Parathyroid adenoma (tissue), 2 donors: ENCODE measurements around the gene CAP1.
"Not testable (repeated sequence)": the region's sequence is repeated elsewhere in the genome, so short reads cannot be mapped to it uniquely, and the experiment has no call there.

Source experiments
- H2AFZ ChIP-seq: fragments of 300-600 bp; sonication (generic); one replicate; pipeline ENCODE4 v1.7.0; 2017; ENCODE audit warnings: antibody characterized with exemption, mild to moderate bottlenecking
- H3K27ac ChIP-seq: fragments of 300-600 bp; sonication (generic); one replicate; pipeline ENCODE4 v1.7.0; 2017
- H3K27me3 ChIP-seq: fragments of 300-600 bp; sonication (generic); one replicate; pipeline ENCODE4 v1.7.0; 2017; ENCODE audit warnings: low read length; ENCODE audit not compliant: control insufficient read depth, insufficient read depth
- H3K36me3 ChIP-seq: fragments of 300-600 bp; sonication (generic); one replicate; pipeline ENCODE4 v1.7.0; 2017; ENCODE audit warnings: low read length; ENCODE audit not compliant: control insufficient read depth, insufficient read depth
- H3K4me1 ChIP-seq: fragments of 300-600 bp; sonication (generic); one replicate; pipeline ENCODE4 v1.7.0; 2017; ENCODE audit warnings: control low read depth
- H3K4me2 ChIP-seq: fragments of 300-600 bp; sonication (generic); one replicate; pipeline ENCODE4 v1.7.0; 2017; ENCODE audit warnings: low read length
- H3K4me3 ChIP-seq: fragments of 300-600 bp; sonication (generic); one replicate; pipeline ENCODE4 v1.7.0; 2017; ENCODE audit warnings: low read depth, low read length
- H3K79me2 ChIP-seq: fragments of 300-600 bp; sonication (generic); one replicate; pipeline ENCODE4 v1.7.0; 2017; ENCODE audit warnings: control low read depth
- H3K9ac ChIP-seq: fragments of 300-600 bp; sonication (generic); one replicate; pipeline ENCODE4 v1.7.0; 2017; ENCODE audit warnings: mild to moderate bottlenecking
- H3K9me3 ChIP-seq: fragments of 300-600 bp; sonication (generic); one replicate; pipeline ENCODE4 v1.7.0; 2017; ENCODE audit warnings: low read length; ENCODE audit not compliant: control insufficient read depth
- CTCF ChIP-seq: fragments of 300-600 bp; sonication (generic); IDR thresholded peaks from one replicate; pipeline ENCODE4 v1.7.0; 2017; ENCODE audit warnings: antibody characterized with exemption, mild to moderate bottlenecking
- donor health status: primary hyperparathyroidism.

Gene CAP1

GRCh38 chr1:40030528-40031135 lies 9.9 kb upstream of the CAP1 start:
- H3K4me1 ChIP-seq: no peaks in the 10 kb centered on the region
- no peak overlapping the region for H3K9ac ChIP-seq
- H3K27ac ChIP-seq: no peak overlapping the region
- TF ChIP-seq CTCF: no peak
- H3K4me3 ChIP-seq: no peak overlapping the region
- H2AFZ ChIP-seq: no peak overlapping the region
- H3K79me2 ChIP-seq: no peaks in the 10 kb centered on the region
- H3K4me2 ChIP-seq: no peak overlapping the region
- no peaks in the 10 kb centered on the region for H3K36me3 ChIP-seq
- H3K9me3 ChIP-seq: no peaks in the 10 kb centered on the region
- no peaks in the 10 kb centered on the region for H3K27me3 ChIP-seq

DNA sequence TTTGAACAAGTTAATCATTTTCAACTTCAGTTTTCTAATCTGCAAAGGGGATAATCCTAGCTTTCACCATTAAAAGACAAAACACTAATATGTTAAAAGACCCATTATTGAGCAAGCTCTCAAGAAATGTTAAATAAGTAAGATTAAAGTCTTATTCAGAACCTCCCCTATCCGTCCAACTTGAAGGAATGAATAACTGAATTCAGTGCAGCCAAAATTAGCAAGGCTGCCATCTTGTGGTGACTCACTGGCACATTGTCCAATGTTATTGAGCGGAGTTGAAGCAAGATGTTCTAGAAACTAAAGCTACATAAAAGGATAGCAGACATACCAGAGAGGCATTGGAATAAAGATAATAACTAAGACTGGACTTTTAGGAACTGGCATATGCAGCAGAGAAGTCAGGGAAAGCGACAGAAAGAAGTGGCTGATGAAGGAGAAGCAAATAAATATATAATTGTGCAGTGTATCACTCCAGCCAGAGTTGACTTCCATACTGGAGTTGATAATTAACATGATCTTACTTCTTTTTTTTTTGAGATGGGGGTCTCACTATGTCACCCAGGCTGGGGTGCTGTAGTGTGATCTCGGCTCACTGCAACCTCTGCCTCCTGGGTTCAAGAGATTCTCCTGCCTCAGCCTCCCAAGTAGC lies 8.2 kb upstream of the CAP1 start:
- H3K79me2 ChIP-seq: no peaks in the 10 kb centered on the region
- H3K27me3 ChIP-seq: no peaks in the 10 kb centered on the region
- no peak overlapping the region for H3K27ac ChIP-seq
- peak; percentile 51 for TF ChIP-seq CTCF
- no peaks in the 10 kb centered on the region for H3K36me3 ChIP-seq
- no peak overlapping the region for H3K9ac ChIP-seq
- H3K4me3 ChIP-seq: no peak overlapping the region
- H3K9me3 ChIP-seq: no peaks in the 10 kb centered on the region
- H3K4me1 ChIP-seq: peaks cover 11% of the 10 kb centered on the region
- no peak overlapping the region for H3K4me2 ChIP-seq
- H2AFZ ChIP-seq: no peak overlapping the region

GRCh38 chr1:40034869-40035268 lies 5.7 kb upstream of the CAP1 start:
- H3K9ac ChIP-seq: no peak overlapping the region
- peak overlapping the region; percentile 56 for H2AFZ ChIP-seq
- peaks cover 15% of the 10 kb centered on the region for H3K4me1 ChIP-seq

GRCh38 chr1:40036574-40036973 lies 4.0 kb upstream of the CAP1 start:
- no peak for TF ChIP-seq CTCF
- Histone ChIP-seq H2AFZ (peak overlapping the region; percentile 50), H3K27ac (peak overlapping the region; percentile 83), H3K9ac (no peak overlapping the region), H3K27me3 (no peaks in the 10 kb centered on the region), H3K36me3 (no peaks in the 10 kb centered on the region), H3K4me2 (peak overlapping the region; percentile 16), H3K79me2 (peaks cover 9% of the 10 kb centered on the region), H3K9me3 (no peaks in the 10 kb centered on the region), H3K4me3 (no peak overlapping the region), H3K4me1 (peaks cover 15% of the 10 kb centered on the region)

More at GRCh38 chr1:40034869-40035268, 5.7 kb upstream of the CAP1 start:
- Histone ChIP-seq H3K79me2 (no peaks in the 10 kb centered on the region), H3K9me3 (no peaks in the 10 kb centered on the region), H3K27me3 (no peaks in the 10 kb centered on the region), H3K36me3 (no peaks in the 10 kb centered on the region), H3K4me2 (no peak overlapping the region), H3K4me3 (no peak overlapping the region), H3K27ac (no peak overlapping the region)
- no peak for TF ChIP-seq CTCF

DNA sequence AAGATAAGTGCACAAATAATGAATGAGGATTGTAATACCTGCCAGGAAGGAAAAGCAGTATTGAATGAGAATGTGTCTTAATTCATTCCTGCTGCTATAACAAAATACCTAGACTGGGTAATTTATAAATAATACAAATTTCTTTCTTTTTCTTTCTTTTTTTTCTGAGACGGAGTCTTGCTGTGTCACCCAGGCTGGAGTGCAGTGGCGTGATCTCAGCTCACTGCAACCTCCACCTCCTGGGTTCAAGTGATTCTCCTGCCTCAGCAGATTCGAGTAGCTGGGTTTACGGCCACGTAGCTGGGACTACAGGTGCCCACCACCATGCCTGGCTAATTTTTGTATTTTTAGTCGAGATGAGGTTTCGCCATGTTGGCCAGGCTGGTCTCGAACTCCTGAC lies 3.3 kb upstream of the CAP1 start:
- Histone ChIP-seq H3K27ac (peak overlapping the region; percentile 83), H3K4me1 (peaks cover 15% of the 10 kb centered on the region), H3K79me2 (peaks cover 10% of the 10 kb centered on the region)
- H3K27me3 ChIP-seq, H3K4me2 ChIP-seq, H3K4me3 ChIP-seq, H3K36me3 ChIP-seq, H3K9ac ChIP-seq, H3K9me3 ChIP-seq, H2AFZ ChIP-seq: not testable (repeated sequence)
